GM10266 (cell line): ENCODE results near the gene ACSL1.

Source experiments
- DNase-seq: peaks from one replicate; pipeline ENCODE4 v3.0.0; 2012; ENCODE audit errors: extremely low spot score
- TF ChIP-seq, protein P1 (sequence below): IDR thresholded peaks from 2 replicates; pipeline ENCODE4 v1.5.1; 2012; ENCODE audit warnings: mild to moderate bottlenecking, low read depth; ENCODE audit not compliant: control insufficient read depth, insufficient read depth; ENCODE audit errors: missing control alignments

The ACSL1 gene

GRCh38 chr4:184765473-184766340, 60.1 kb downstream of the ACSL1 start:
- DNase-seq: no peak
- TF ChIP-seq, protein P1, sequence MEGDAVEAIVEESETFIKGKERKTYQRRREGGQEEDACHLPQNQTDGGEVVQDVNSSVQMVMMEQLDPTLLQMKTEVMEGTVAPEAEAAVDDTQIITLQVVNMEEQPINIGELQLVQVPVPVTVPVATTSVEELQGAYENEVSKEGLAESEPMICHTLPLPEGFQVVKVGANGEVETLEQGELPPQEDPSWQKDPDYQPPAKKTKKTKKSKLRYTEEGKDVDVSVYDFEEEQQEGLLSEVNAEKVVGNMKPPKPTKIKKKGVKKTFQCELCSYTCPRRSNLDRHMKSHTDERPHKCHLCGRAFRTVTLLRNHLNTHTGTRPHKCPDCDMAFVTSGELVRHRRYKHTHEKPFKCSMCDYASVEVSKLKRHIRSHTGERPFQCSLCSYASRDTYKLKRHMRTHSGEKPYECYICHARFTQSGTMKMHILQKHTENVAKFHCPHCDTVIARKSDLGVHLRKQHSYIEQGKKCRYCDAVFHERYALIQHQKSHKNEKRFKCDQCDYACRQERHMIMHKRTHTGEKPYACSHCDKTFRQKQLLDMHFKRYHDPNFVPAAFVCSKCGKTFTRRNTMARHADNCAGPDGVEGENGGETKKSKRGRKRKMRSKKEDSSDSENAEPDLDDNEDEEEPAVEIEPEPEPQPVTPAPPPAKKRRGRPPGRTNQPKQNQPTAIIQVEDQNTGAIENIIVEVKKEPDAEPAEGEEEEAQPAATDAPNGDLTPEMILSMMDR: no peak

GRCh38 chr4:184764601-184765000, 61.2 kb downstream of the ACSL1 start:
- DNase-seq: no peak
- TF ChIP-seq, protein P1: no peak

DNA sequence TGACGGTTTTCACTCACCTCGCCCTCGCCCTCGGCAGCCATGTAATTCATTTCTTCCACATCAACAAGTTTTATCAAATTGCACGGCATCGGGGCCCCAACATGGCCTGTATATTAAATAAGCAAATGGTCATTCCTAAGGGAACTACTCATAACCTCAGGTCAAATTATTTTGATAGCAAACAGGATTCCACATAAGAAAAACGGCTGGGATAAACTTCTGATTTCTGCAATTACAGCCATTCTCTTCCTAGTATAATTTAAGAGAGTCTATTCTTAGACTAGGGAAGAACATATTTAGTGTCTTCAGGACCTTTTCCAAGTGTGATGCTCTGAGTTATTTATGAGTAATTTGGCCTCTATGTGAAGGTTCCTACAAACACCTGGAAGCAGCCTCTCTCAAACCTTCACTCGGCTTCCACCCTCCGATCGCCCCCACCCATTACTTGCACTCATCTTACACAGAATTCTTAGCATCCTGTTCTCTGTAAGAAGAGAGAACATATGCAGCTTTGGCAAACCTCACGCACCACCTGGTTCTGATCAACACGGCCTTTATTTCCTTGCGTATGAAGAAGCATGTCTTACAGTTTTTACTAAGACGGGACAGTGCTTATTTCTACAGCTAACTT, 62.5 kb downstream of the ACSL1 start:
- TF ChIP-seq, protein P1: no peak
- DNase-seq: no peak

DNA sequence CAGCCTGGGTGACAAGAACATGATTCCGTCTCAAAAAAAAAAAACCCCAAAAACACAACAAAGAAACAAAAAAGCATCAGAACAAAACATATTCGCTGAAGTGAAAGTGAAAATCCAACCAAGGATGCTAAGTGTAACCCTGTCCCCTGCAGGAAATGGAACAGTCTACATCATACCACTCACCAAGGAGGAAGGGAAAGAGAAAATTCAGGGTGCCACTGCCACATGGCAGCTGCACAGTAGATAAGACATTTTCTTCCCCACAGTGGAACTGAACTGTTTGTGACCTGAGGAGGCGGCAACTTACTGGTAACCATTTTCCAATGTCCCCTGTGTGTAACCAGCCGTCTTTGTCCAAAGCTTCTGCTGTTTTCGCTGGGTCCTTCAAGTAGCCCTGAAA, 63.7 kb downstream of the ACSL1 start:
- peak; percentile 39 for DNase-seq
- TF ChIP-seq, protein P1: peak; percentile 14

- DNase-seq: no peak
- TF ChIP-seq, protein P1: no peak
These were observed 65.1 kb downstream of the ACSL1 start for GRCh38 chr4:184760681-184761080.

DNA sequence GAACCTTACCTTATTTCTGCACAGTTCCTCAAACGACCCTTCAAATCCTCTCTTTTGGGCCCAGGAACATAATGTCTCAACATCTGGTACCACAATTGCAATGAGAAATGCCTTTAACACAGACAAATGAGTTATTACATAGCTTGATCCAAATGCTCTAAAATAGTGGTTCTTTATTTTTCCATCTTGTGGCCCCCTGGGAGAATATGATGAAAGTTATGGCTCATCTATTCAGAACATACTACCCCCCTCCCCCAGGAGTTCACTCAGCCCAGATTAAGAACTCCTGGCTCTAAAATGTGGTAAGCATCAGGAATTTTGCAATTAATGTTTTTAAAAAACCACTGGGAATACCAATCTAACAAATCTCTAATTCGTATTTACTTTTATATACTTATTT, 68.0 kb downstream of the ACSL1 start:
- TF ChIP-seq, protein P1: no peak
- DNase-seq: no peak

DNA sequence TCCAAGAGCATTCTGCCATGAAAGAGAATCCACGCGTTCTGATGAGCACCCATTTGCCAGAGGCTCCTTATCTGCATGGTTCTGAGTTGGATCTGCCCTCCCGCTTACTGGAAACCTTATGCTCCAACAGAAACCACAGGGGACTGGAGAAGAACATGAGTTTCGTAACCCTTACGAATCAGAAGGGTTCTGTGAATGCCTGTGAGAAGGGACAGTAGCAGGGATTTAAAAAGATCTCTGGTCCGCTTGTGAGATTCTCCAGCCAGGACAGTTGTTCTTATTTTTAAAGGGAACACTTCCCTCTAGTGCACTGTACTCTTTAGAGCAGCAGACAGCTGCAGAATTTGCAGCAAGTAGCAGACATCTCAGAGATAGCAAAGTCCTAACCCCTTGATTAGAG, 69.4 kb downstream of the ACSL1 start:
- DNase-seq: no peak

More for the DNA sequence above, 69.4 kb downstream of the ACSL1 start:
- TF ChIP-seq, protein P1: no peak
